NCI-H82 treated with DMSO at 0.1 percent for 48 hours (cell line): Measurements from ENCODE around the gene JAZF1.
A peak's percentile ranks its signal among the peaks of the same experiment; 100 is the strongest.
"Not testable (repeated sequence)": the region's sequence is repeated elsewhere in the genome, so short reads cannot be mapped to it uniquely, and the experiment has no call there.

Experiments used
- DNase-seq: peaks from one replicate; lab custom pipeline; 2025; ENCODE audit not compliant: unreplicated experiment; lab: John Stamatoyannopoulos, UW

JAZF1 gene

DNA sequence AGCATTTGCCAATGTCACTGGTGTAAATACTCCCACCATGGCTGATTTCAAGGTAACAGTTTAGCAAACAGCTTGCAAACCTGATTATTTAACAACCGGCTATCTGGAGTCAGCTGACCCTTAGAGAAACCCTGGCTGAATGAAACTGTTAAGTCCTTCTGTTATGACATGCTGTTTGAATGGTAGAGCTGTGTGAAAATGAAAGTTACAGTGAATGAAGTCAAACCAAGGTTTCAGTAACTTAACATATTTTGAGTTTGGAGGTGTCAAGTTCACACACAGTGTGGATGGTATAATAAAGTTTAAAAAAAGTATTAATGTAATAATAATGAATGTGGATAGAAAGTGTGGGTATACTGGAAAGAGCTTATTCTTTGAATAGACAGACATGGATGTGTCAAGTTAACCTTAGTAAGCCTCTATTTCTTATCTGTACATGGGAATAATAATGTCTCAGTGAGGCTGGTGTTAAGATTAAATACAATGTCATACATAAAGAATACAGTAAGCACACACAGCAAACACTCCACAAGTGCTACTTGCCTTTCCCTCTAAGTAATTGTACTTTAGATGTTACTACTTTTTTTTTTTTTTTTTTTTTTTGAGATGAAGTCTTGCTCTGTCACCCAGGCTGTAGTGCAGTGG is 290.3 kb downstream of the JAZF1 start:
- DNase-seq, result no peak

DNA sequence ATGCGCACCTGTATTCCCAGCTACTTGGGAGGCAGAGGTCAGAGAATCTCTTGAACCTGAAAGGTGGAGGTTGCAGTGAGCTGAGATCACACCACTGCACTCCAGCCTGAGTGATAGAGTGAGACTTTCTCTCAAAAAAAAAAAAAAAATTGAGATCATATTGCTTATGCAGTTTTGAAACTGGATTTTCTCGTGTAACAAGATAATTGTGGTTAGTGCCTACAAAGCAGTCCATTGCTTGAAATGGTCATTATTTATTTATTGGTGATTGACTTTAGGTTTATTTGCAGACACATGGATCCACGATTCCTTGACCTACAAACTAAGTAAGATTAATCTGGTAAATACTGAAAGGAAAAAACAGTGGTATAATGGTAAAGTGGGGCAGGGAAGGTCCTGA is 290.8 kb downstream of the JAZF1 start:
- DNase-seq, result no peak

- DNase-seq, result peak; percentile 43
Observed at GRCh38 chr7:27888736-27889135, 291.9 kb downstream of the JAZF1 start.

DNA sequence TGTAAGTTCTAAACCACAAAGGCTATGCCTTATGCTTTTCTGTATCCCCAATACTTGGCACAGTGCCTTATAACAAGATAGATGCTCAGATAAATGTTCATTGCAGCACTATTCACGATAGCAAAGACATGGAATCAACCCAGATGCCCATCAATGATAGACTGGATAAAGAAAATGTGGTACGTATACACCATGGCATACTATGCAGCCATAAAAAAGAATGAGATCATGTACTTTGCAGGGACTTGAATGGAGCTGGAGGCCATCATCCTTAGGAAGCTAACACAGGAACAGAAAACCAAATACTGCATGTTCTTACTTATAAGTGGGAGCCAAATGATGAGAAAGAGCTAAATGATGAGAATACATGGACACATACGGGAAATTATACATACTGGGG is 293.9 kb downstream of the JAZF1 start:
- not testable (repeated sequence) for DNase-seq

DNA sequence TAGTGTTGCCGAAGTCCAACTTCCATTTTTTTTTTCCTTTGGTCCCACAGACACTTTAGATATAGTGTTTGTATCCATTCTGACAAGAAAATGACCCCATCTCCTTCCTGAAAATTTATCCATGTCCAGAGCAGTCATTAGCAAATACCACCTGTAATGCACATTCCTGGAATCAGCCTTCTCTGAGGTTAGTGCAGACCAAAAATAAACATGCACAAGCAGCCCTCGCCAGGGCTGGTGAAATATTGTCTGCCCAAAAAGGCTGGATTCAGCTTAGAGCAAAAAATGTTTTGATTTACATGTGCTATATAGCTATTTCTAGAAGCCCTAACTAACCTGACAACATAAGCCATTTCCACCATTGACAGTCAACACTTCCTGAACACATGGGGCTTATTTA is 294.9 kb downstream of the JAZF1 start:
- DNase-seq, result no peak

GRCh38 chr7:27883696-27884095 is 296.9 kb downstream of the JAZF1 start:
- DNase-seq, result no peak

- no peak for DNase-seq
Observed at GRCh38 chr7:27876756-27877155, 303.8 kb downstream of the JAZF1 start.

DNA sequence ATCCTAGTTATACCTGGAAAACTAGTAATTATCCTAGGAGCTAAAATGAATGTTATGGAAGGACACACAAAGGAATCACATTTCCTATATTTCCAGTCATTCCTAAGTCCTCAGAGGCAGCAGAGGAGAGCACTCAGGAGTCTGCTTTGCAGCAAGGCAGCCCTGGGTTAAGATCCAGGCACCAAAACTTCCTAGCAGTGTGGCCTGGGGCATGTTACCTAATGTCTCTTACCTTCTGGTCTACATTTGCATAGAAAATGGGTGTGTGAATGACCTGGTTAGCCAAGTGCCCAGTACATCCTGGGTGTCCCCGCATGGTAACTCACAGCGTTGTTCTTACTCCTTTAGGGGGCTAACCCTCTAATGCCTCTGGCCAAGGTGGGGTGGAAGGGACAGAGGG is 304.8 kb downstream of the JAZF1 start:
- DNase-seq, result no peak

GRCh38 chr7:27875061-27875460 is 305.5 kb downstream of the JAZF1 start:
- DNase-seq, result no peak

DNA sequence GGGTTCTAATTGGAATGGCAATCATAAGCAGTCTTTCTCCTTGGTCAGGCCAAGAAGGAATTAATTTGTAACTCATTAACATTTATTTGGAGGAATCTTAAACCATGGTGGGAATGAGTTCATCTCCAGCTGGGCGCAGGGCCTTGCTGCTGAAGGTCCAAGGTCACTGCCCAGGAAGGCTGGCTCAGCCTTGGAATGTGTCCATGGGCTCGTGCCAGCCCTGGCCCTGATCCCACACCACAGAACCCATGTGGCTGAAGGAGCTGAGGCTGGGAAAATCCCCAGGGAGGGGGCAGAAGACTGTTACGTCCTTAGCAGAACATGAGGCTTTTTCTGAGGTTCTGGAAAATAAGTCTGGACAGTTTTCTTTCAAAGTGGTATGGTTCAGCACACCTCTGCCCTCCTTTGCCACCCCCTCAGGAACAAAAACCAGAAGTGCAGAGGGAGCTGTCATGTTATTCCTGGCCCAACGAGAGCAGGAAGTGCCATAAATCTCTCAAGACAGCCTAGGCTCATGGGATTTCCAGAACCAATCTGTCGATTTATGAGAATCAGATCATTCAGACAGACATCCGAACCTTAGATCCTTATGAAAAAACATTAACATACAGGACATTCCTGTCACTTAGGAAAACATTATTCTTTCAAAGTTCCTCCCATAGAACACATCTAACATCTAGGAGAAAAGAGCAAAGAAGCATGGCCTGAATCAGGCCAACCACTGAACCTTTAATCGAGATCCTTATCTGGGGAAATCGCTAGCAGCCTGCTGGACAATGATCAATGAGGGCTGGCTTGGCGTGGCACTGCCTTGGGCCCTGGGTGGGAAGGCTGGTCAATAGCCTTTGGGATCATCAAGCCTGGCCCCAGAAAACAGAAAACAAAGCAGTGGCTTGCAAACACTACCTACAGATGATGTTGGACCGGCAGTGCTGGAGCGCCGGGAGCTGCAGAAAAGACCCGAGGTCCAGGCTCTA is 306.3 kb downstream of the JAZF1 start:
- no peak for DNase-seq

DNA sequence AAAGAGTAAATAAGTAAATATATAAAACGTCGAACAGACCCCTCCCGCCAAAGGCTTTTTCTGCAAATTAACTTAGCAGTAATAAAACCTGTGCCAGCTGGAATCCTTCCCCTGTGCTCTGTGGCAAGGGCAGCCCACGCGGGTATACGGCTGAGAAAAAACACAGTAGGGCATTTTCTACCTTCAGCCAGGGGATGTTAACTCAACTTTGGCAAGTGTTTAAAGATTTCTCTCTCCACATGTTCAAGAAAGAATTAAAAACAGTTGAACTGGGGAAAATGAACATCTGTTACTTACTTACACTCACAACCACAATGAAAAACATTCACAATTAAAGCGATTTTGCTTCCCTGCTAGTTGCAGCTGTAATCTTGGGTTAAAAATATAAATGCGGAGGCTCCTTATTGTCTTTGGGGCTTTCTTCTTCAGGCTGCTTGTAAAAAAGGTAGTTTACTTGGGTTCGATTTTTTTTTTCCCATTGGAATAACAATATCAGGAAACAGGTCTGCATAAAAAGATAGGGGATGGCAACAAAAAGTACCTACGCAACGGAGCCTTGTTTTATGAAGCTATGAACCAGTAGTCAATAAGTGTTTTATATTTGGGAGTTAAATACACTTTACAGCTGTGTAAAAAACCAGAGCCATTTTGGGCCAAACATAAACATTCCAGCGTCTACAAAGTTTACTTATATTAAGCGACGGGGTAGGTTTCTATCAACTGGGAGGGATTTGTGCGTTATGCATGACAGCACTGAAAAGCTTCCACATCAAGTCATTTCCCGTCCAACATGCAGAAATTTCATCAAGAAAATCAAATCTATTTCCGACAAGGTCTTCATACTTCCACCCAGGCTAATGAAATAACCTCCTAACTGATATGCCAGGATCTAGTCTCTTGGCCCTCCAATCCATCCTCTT is 308.0 kb downstream of the JAZF1 start:
- no peak for DNase-seq

- DNase-seq, result no peak
Observed at GRCh38 chr7:27871866-27872265, 308.7 kb downstream of the JAZF1 start.

GRCh38 chr7:27871086-27871485 is 309.5 kb downstream of the JAZF1 start:
- DNase-seq, result peak; percentile 58

DNA sequence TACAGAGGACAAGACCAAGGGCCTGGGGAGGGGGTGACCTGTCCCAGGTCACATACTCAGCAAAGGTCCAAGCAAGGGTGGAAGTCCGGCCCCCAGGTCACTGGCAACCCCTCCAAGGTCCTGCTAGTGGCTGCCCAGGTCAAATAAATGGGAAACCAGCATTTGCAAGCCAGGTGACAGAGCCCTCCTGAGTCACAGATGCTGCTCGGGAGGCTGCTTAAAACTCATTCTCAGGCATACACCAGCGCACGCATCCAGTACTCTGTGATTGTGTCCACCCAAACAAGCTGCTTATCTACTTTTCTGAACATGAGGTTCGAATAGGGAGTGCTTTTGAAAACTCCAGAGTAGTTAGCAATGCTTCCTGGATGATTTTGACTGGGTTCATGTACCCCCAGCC is 310.0 kb downstream of the JAZF1 start:
- no peak for DNase-seq

- no peak for DNase-seq
Observed at GRCh38 chr7:27869056-27869455, 311.5 kb downstream of the JAZF1 start.

- DNase-seq, result no peak
Observed at GRCh38 chr7:27868131-27868550, 312.5 kb downstream of the JAZF1 start.

GRCh38 chr7:27866828-27867672 is 313.5 kb downstream of the JAZF1 start:
- DNase-seq, result no peak

DNA sequence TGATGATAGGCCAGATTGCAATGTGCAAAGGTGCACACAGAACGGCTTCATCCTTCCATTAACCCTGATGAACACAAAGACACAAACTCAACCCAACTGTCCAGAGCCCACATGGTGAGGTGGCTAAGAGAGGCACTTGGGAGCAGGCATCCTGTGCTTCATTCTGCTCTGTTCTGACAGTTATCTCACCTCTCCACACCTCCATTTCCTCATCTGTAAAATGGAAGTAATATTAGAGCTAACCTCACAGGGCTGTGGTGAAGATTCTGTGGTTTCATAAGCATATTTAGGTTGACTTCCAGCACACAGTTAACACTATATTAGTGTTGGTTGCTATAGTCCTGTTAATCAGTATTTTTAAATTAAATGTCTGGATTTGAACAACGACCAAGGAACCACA is 314.3 kb downstream of the JAZF1 start:
- no peak for DNase-seq

GRCh38 chr7:27863880-27864279 is 316.7 kb downstream of the JAZF1 start:
- no peak for DNase-seq

GRCh38 chr7:27861747-27862146 is 318.8 kb downstream of the JAZF1 start:
- no peak for DNase-seq
